GDM1 (cell line): ENCODE measurements around the gene DIAPH2.
"Not testable (repeated sequence)": the region's sequence is repeated elsewhere in the genome, so short reads cannot be mapped to it uniquely, and the experiment has no call there.

Experiments used
- DNase-seq: peaks from one replicate; lab custom pipeline; 2025; lab: John Stamatoyannopoulos, UW

Gene DIAPH2

GRCh38 chrX:97387004-97387403 is 702.4 kb downstream of the DIAPH2 start:
- DNase-seq, result no peak

GRCh38 chrX:97389761-97390192 is 705.1 kb downstream of the DIAPH2 start:
- DNase-seq, result no peak

GRCh38 chrX:97397371-97397770 is 712.7 kb downstream of the DIAPH2 start:
- DNase-seq, result no peak

- DNase-seq, result no peak
Measured at GRCh38 chrX:97398030-97398551, 713.4 kb downstream of the DIAPH2 start.

DNA sequence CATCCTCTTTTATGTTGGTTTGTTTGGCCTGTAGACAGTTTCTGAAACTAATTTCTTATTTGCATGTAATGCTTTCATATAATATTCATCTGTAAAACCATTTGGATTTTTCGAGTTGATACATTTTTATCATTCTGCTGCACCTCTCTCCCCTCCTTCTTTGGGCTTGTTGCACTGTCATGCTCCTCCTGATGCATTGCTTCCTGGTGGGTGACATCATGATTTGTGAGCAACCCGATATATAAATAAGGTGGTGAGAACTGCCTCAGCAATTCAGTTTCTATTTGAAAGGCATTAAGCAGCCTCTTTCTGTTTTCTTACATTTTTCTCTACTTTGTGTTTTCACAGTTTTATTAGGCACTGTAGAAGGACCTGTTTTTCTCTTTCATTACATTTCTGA is 714.8 kb downstream of the DIAPH2 start:
- no peak for DNase-seq

DNA sequence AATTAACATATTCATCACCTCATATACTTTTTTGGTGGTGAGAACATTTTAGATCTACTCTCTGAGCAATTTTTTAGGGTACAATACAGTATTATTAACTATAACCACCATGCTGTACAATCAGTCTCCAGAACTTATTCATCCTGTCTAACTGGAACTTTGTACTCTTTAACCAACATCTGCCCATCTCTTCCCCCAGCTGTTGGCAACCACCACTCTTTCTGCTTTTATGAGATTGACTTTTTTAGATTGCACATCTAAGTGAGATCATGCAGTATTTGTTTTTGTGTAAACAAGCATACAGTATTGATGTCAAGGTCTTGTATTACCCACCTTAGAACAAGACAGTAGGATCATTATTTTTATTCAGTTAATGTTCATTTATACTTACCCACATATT is 715.9 kb downstream of the DIAPH2 start:
- DNase-seq, result no peak

DNA sequence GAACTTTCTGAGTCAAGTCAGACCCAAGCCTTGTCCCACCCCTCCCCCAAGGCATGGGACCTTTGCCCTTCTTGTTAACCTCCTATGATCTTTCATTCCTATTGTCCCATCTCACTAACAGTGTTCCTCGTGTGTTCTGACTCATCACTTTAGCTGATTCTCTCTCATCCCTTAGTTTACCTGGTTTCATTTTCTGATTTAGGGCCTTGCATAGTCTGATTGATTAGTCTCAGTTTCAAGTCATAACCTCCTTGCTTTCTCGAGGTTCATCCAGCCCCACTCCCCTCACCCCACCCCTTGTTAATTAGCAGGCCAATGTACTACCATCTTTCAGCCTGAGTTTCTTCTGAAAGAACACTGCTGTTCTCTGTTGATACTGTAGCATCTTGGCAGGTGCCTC is 716.5 kb downstream of the DIAPH2 start:
- no peak for DNase-seq

DNA sequence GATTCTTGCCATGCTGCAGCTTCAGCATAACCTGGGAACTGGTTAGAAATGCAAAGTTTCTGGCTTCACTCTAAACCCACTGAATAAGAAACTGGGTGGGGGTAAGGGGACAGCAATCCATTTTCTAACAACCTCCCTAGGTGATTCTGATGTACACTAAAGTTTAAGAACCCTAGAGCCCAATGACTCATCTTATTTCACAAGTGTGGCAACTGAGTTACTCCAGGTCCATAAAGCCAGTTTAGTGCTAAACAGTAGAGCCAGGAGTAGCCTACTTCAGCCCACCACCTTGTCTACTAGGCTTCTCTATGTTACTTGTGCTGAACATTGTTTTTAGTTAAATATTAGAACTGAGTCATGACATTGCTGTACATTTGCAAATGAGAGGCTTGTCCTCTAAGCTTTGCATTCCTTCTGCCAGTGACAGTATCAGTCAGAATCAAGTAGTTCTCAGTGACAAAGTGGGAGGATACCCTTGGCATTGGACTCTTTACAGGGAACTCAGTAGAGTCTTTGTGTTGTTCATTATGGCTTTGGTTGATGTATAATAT is 717.0 kb downstream of the DIAPH2 start:
- no peak for DNase-seq

DNA sequence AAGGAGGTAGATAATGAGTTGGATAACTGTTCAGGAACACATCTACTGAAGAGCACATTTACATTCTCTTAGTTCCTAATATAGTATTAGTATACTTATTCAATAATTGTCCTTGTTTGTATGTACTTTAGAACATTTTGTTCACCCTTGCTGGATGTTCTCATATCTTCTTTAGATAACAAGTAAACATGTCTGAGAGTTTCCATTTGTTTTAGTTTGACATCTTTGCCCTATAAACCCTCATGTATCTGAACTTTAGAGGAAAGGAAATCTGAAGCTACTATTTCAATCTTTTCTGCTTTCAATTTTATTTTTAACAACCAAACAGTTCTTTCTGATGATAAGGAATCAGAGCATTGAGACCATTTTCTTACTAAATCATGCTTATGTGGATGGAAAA is 717.7 kb downstream of the DIAPH2 start:
- no peak for DNase-seq

DNA sequence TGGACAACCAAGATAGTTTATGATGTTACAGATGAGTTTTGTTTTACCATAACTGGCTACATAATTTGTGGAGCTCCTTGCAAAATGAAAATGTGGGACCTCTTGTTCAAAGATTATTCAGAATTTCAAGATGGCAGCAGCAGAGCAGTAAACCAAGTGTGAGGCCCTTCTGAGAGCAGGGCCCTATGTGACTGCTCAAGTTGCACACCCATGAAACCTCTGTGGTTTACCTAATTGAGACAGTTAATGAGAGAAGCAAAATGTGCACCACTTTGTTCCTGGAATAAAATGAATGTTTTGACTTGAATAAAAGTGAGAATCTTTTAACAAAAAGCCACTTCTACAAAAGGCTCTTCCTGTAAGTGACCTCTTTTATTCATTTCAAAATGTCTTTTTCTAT is 718.3 kb downstream of the DIAPH2 start:
- DNase-seq, result no peak

- no peak for DNase-seq
Measured at GRCh38 chrX:97405031-97405660, 720.5 kb downstream of the DIAPH2 start.

GRCh38 chrX:97409632-97410415 is 725.2 kb downstream of the DIAPH2 start:
- DNase-seq, result not testable (repeated sequence)

DNA sequence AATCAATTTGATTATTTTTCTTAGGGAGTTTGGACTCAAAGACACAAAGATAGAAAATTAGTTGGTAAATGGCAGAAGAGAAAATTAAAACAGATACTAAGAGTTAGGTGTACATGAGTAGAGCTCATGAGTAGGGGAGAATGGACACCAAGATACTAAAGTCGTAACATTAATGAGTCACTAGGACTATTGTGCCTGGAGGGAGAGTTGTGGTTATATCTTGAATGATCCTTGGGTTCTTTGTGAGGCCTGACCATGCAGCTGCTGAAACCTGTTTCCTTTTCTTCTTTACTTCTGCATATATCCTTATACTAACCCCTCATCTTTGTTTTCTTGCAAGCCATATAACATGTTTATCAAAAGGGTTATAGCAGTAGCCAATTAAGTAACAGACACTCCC is 731.8 kb downstream of the DIAPH2 start:
- DNase-seq, result no peak

DNA sequence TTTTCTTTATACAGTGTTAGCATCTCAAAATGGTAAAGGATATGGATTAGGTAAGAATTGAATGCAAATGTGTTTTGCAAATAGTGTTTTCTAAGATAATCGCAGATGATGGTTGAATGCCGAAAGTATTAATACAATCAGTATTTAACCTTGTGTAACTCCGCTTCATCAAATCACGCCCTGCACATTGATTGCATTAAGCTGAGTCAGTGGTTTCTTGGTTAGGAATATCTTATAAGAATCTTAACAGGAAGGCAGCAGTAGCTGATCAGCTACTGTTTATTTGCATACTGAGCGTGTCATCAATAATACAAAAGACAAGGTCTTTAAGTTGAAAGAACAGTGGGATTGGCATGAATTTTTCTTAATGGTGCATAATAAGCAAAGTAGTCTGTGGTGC is 744.5 kb downstream of the DIAPH2 start:
- no peak for DNase-seq

DNA sequence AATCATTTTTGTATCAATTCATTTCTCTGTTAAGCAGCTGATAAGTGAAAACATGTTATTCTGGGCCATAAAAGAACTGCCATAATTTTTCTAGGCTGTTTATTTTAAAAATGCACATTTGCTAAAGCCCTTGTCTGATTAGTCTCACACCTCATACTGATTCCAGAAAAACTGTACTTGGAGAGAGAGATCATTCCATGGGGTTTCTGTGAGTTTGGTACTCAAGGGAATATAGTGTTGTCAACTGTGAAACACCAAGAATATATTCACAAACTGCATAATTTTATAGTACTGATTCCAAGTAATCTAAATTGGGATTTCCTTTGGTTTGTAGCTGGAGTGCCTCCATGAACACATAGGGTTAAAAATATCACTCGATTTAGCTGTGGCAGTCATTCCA is 746.6 kb downstream of the DIAPH2 start:
- no peak for DNase-seq

GRCh38 chrX:97446298-97446882 is 761.7 kb downstream of the DIAPH2 start:
- no peak for DNase-seq

GRCh38 chrX:97447306-97447705 is 762.7 kb downstream of the DIAPH2 start:
- DNase-seq, result no peak

DNA sequence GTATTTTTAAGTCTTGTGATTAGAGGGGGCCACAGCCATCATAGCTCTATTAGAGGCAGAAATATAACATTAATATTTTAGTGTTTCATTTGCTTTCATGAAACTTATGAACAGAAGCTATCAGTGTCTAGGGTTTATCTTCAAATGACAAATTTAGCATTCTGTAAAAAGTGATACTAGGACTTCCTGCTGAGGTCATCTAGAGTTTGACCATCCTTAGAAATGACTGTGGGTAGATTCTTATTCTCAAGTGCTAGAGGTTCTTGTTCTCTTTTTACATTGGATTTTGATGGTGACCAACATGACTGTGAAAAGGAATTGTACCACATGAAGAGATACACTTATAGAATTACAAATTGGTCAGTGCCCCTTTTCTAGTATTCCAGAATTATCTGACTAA is 767.6 kb downstream of the DIAPH2 start:
- DNase-seq, result no peak

GRCh38 chrX:97461763-97462162 is 777.1 kb downstream of the DIAPH2 start:
- no peak for DNase-seq

DNA sequence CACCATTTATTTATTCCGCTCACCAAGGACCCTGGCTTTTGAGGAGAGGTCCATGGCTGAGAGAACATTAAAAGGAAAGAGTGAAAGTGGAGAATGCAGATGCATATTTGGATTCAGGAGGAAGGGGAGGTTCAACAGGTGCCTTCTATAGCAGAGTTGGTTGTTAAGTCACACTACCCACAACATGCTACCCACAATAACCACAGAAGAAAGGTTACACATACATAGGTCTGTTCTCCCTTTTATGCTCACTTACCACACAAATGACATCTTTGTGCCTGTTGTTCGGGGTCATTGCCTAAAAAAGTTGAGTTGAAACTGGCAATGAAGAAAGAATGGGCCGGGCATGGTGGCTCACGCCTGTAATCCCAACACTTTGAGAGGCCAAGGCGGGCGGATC is 786.4 kb downstream of the DIAPH2 start:
- no peak for DNase-seq

DNA sequence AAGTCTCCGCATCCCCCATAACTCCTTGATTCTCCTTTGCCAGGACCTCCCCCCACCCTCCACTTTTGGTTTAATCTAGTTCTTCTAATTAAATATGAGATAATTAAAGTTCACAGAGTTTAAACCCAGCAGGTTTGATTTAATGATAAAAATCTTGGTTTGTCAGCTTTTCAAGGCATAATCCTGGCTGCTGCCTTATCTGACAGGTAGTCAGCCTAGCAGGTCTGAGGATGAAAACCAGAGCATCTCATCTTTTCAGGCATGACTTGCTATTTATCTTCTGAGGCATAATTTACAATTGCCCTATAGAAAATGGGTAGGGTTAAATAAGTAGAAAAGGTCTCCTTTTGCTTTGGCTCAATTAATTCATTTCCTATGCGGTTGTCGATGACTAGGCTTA is 790.3 kb downstream of the DIAPH2 start:
- no peak for DNase-seq

GRCh38 chrX:97479106-97479890 is 794.7 kb downstream of the DIAPH2 start:
- no peak for DNase-seq
